Activated CD4-positive, alpha-beta T cell treated with anti-CD3 and anti-CD28 coated beads, Interleukin-2, amount 50 U/mL, for 48 hours (primary cell): ENCODE measurements around the gene ARL2BP.
A peak's percentile ranks its signal among the peaks of the same experiment; 100 is the strongest.
"Not testable (repeated sequence)": the region's sequence is repeated elsewhere in the genome, so short reads cannot be mapped to it uniquely, and the experiment has no call there.

Experiments used
- DNase-seq, 2 experiments: peaks; one replicate each; pipeline ENCODE4 v3.0.0-alpha.2; 2020

The ARL2BP gene

GRCh38 chr16:57263541-57264351, 18.7 kb downstream of the ARL2BP start:
- no peak for DNase-seq

- DNase-seq, result no peak
These were observed 19.3 kb downstream of the ARL2BP start for GRCh38 chr16:57264381-57264780.

- no peak for DNase-seq
These were observed 19.9 kb downstream of the ARL2BP start for GRCh38 chr16:57264950-57265371.

GRCh38 chr16:57265850-57266530, 20.9 kb downstream of the ARL2BP start:
- no peak for DNase-seq

- peak; percentile 37 to 43 for DNase-seq
These were observed 21.6 kb downstream of the ARL2BP start for GRCh38 chr16:57266531-57267260.

GRCh38 chr16:57267343-57267742, 22.3 kb downstream of the ARL2BP start:
- not testable (repeated sequence) for DNase-seq

GRCh38 chr16:57268804-57269800, 24.0 kb downstream of the ARL2BP start:
- DNase-seq, result no peak

- no peak for DNase-seq
These were observed 25.4 kb downstream of the ARL2BP start for GRCh38 chr16:57270221-57271062.

GRCh38 chr16:57271063-57271345, 25.9 kb downstream of the ARL2BP start:
- DNase-seq, result no peak

- no peak for DNase-seq
These were observed 26.9 kb downstream of the ARL2BP start for GRCh38 chr16:57271867-57272495.

- DNase-seq, result no peak
These were observed 28.3 kb downstream of the ARL2BP start for GRCh38 chr16:57273359-57273758.

- no peak for DNase-seq
These were observed 28.8 kb downstream of the ARL2BP start for GRCh38 chr16:57273826-57274225.

GRCh38 chr16:57275946-57276345, 30.9 kb downstream of the ARL2BP start:
- DNase-seq, result not testable (repeated sequence)

- no peak for DNase-seq
These were observed 31.5 kb downstream of the ARL2BP start for GRCh38 chr16:57276596-57276995.

- DNase-seq, result peak; percentile 71 to 73
These were observed 32.5 kb downstream of the ARL2BP start for GRCh38 chr16:57277586-57277985.

- no peak for DNase-seq
These were observed 33.4 kb downstream of the ARL2BP start for GRCh38 chr16:57278494-57278893.

GRCh38 chr16:57279780-57280638, 35.0 kb downstream of the ARL2BP start:
- DNase-seq, result no peak

GRCh38 chr16:57281791-57282190, 36.7 kb downstream of the ARL2BP start:
- DNase-seq, result no peak

- DNase-seq, result no peak
These were observed 37.6 kb downstream of the ARL2BP start for GRCh38 chr16:57282510-57283213.
